ENCODE data around the gene SLC17A5. TPM values are rescaled to one million over a fixed set of nuclear protein-coding genes. Genes with fewer than 3 reads are reported as not detected.
A peak's percentile ranks its signal among the peaks of the same experiment; 100 is the strongest.
"Not testable (repeated sequence)": the region's sequence is repeated elsewhere in the genome, so short reads cannot be mapped to it uniquely, and the experiment has no call there.

SLC17A5 gene
- total RNA-seq, 1 donor from 2014 or later, result 23.2 TPM

GRCh38 chr6:73581293-73581692 lies 72.5 kb downstream of the SLC17A5 start:
- intact Hi-C loops (cut with DNase I), result loop anchor here (2.0 kb wide), 1 partner anchor 30 kb away; no protein-coding TSS in a partner anchor
- TF ChIP-seq CTCF (IDR thresholded peaks at IDR 0.05), result no peak
- no peaks in the 10 kb centered on the region for H3K9me3 ChIP-seq
- DNase-seq (ENCODE audit: low spot score in 2 of 2), result no peak
- H3K27ac ChIP-seq, result peak overlapping the region; percentile 93 to 96
- no peaks in the 10 kb centered on the region for H3K27me3 ChIP-seq
- H3K4me3 ChIP-seq, result peak overlapping the region; percentile 30 to 51
- H3K36me3 ChIP-seq, result no peaks in the 10 kb centered on the region
- peaks cover 6 to 26% of the 10 kb centered on the region in 2 donors for H3K4me1 ChIP-seq

DNA sequence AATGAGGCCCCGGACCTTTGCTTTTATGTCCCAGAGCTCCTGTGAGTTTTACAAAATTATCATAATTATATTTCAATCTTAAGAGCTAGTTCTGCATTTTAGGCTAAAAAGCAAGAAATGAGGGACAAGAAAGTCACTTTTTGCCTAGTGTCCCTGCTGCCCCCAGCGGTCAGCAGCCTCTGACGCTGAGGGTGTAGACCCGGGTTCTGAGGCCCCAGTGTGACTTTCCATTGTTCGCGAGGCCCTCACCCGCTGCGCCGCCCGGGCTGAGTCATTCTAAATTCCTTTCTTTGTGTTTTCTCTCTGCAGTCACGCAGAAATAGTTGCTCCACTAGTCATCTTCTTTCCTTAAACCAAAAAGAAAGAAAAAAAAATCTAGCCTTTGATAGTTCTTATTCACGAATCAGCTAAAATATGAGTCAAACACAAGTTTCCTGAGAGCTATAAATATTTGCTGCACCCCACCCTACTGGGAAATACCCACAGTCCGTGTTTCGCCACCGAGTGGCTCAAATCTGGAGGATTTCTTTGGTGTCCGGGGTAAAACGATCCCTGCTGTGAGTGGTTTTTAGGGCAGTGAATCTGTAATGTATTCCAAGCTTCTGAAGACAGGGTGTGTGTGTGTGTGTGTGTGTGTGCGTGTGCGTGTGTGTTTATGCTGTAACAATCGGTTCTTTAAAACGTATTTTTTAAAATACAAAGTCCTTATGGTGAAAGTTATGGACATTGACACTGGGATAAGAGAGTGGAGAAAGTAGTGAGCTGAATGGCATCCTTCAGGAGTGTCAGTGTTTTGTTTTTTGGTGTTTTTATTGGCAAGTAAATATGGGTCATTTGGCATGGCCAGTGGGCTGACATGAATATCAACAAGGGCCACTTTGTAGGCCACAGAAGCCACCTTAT lies 73.3 kb downstream of the SLC17A5 start:
- H3K9me3 ChIP-seq, result no peaks in the 10 kb centered on the region
- H3K4me1 ChIP-seq, result peaks cover 6 to 21% of the 10 kb centered on the region in 2 donors
- intact Hi-C loops (cut with DNase I), result loop anchor here (1.0 to 2.0 kb wide), 3 partner anchors 30 to 74 kb away; partner anchors contain the start of gene EEF1A1
- H3K27me3 ChIP-seq, result no peaks in the 10 kb centered on the region
- peak overlapping the region; percentile 93 to 96 for H3K27ac ChIP-seq
- DNase-seq (ENCODE audit: low spot score in 2 of 2), result peak; percentile 76 to 95
- TF ChIP-seq CTCF (IDR thresholded peaks at IDR 0.05), result peak in 2 of 3 experiments; percentile 49 to 50
- no peaks in the 10 kb centered on the region for H3K36me3 ChIP-seq
- peak overlapping the region; percentile 30 to 51 for H3K4me3 ChIP-seq

- DNase-seq (ENCODE audit: low spot score in 2 of 2), result no peak
- no peak for TF ChIP-seq CTCF (IDR thresholded peaks at IDR 0.05)
- H3K4me1 ChIP-seq, result peaks cover 6 to 21% of the 10 kb centered on the region in 2 donors
- no peaks in the 10 kb centered on the region for H3K9me3 ChIP-seq
- peak overlapping the region; percentile 93 to 96 for H3K27ac ChIP-seq
- intact Hi-C loops (cut with DNase I), result loop anchor here (1.0 to 2.0 kb wide), 3 partner anchors 31 to 74 kb away; partner anchors contain the start of gene EEF1A1
- no peaks in the 10 kb centered on the region for H3K27me3 ChIP-seq
- peak overlapping the region; percentile 26 to 51 for H3K4me3 ChIP-seq
- no peaks in the 10 kb centered on the region for H3K36me3 ChIP-seq
These were observed 73.9 kb downstream of the SLC17A5 start for GRCh38 chr6:73579851-73580246.

DNA sequence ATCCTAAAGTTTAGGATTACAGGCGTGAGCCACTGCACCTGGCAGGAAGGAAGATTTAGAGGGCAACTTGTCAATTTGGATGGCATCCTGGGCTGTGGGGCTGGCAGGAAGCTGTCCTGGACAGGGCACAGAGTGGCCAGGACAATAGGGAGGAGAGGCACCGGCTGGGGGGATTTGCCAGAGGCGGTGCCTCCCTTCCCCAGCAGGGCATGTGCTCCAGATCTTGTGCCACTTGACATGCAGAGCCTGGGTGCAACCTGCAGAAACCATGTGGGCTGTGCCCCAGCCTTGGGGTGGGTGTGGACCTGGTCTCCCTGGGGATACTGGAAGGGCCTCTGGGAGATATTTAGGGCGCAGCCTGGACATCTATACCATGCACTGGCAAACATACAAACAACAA lies 74.4 kb downstream of the SLC17A5 start:
- intact Hi-C loops (cut with DNase I), result no loop called here
- H3K27me3 ChIP-seq, result no peaks in the 10 kb centered on the region
- H3K4me1 ChIP-seq, result peaks cover 6 to 21% of the 10 kb centered on the region in 2 donors
- H3K9me3 ChIP-seq, result no peaks in the 10 kb centered on the region
- no peaks in the 10 kb centered on the region for H3K36me3 ChIP-seq
- TF ChIP-seq CTCF (IDR thresholded peaks at IDR 0.05), result no peak
- H3K4me3 ChIP-seq, result peak overlapping the region in 1 of 2 donors; percentile 51
- DNase-seq (ENCODE audit: low spot score in 2 of 2), result no peak
- peak overlapping the region; percentile 93 to 96 for H3K27ac ChIP-seq

- Histone ChIP-seq H3K9me3 (no peaks in the 10 kb centered on the region), H3K27me3 (no peaks in the 10 kb centered on the region), H3K4me3 (no peak overlapping the region), H3K4me1 (peaks cover 6 to 21% of the 10 kb centered on the region in 2 donors), H3K36me3 (no peaks in the 10 kb centered on the region), H3K27ac (no peak overlapping the region)
- DNase-seq (ENCODE audit: low spot score in 2 of 2), result no peak
- intact Hi-C loops (cut with DNase I), result no loop called here
- TF ChIP-seq CTCF (IDR thresholded peaks at IDR 0.05), result no peak
These were observed 76.1 kb downstream of the SLC17A5 start for GRCh38 chr6:73577676-73578075.

DNA sequence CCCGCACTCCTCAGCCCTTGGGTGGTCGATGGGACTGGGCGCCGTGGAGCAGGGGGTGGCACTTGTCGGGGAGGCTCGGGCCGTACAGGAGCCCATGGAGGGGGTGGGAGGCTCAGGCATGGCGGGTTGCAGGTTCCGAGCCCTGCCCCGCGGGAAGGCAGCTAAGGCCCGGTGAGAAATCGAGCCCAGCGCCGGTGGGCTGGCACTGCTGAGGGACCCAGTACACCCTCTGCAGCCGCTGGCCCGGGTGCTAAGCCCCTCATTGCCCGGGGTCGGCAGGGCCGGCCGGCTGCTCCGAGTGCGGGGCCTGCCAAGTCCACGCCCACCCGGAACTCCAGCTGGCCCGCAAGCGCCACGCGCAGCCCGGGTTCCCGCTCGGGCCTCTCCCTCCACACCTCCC lies 81.3 kb downstream of the SLC17A5 start:
- H3K4me1 ChIP-seq, H3K4me3 ChIP-seq: not testable (repeated sequence)

GRCh38 chr6:73571218-73572181 lies 82.3 kb downstream of the SLC17A5 start:
- H3K36me3 ChIP-seq; H3K9me3 ChIP-seq; intact Hi-C loops (cut with DNase I); H3K4me1 ChIP-seq; DNase-seq (ENCODE audit: low spot score in 2 of 2); H3K27me3 ChIP-seq; H3K27ac ChIP-seq: not testable (repeated sequence)
- H3K4me3 ChIP-seq, result peak overlapping the region in 1 of 2 donors; percentile 30

More for the DNA sequence above, 81.3 kb downstream of the SLC17A5 start:
- DNase-seq (ENCODE audit: low spot score in 2 of 2); intact Hi-C loops (cut with DNase I); H3K36me3 ChIP-seq; H3K9me3 ChIP-seq; H3K27me3 ChIP-seq; H3K27ac ChIP-seq: not testable (repeated sequence)
